GM19023 (cell line): Measurements from ENCODE around the gene ZNF705A.
"Not testable (repeated sequence)": the region's sequence is repeated elsewhere in the genome, so short reads cannot be mapped to it uniquely, and the experiment has no call there.

Source experiments
- ATAC-seq: cut with Tn5 transposase; IDR thresholded peaks from one replicate; pipeline ENCODE4 v1.9.1; 2021; ENCODE audit warnings: mild to moderate bottlenecking, moderate library complexity; ENCODE audit not compliant: unreplicated experiment

Gene ZNF705A

GRCh38 chr12:8156845-8157244 lies at the start of gene ZNF705A:
TSS of gene ZNF705A (plus strand) at chr12:8157015. CDS start at chr12:8172626, 15,611 bp downstream.
- no peak for ATAC-seq

- no peak for ATAC-seq
These were observed 47.9 kb upstream of the ZNF705A start for GRCh38 chr12:8108808-8109398.

- ATAC-seq = not testable (repeated sequence)
These were observed 43.7 kb upstream of the ZNF705A start for GRCh38 chr12:8113117-8113516.

- no peak for ATAC-seq
These were observed 36.6 kb upstream of the ZNF705A start for GRCh38 chr12:8120072-8120713.

- no peak for ATAC-seq
These were observed 33.5 kb upstream of the ZNF705A start, which contains the start of gene CLEC4A for GRCh38 chr12:8123124-8123912. TSS of gene CLEC4A (plus strand) at chr12:8123617. CDS start at chr12:8123879, 262 bp downstream.

- ATAC-seq = no peak
These were observed 29.7 kb upstream of the ZNF705A start for GRCh38 chr12:8127138-8127537.

GRCh38 chr12:8133636-8134397 lies 23.0 kb upstream of the ZNF705A start:
- not testable (repeated sequence) for ATAC-seq

GRCh38 chr12:8134398-8134930 lies 22.4 kb upstream of the ZNF705A start:
- not testable (repeated sequence) for ATAC-seq

GRCh38 chr12:8141647-8142046 lies 15.2 kb upstream of the ZNF705A start:
- not testable (repeated sequence) for ATAC-seq

- no peak for ATAC-seq
These were observed 13.6 kb upstream of the ZNF705A start for GRCh38 chr12:8143261-8143660.

GRCh38 chr12:8145754-8146441 lies 10.9 kb upstream of the ZNF705A start:
- ATAC-seq = no peak

GRCh38 chr12:8146442-8146771 lies 10.4 kb upstream of the ZNF705A start:
- no peak for ATAC-seq

GRCh38 chr12:8154526-8154925 lies 2.3 kb upstream of the ZNF705A start:
- no peak for ATAC-seq

- no peak for ATAC-seq
These were observed 399 bp upstream of the ZNF705A start for GRCh38 chr12:8156416-8156815.

- no peak for ATAC-seq
These were observed 826 bp downstream of the ZNF705A start for GRCh38 chr12:8157484-8158198.

GRCh38 chr12:8172911-8173310 lies 16.1 kb downstream of the ZNF705A start:
- ATAC-seq = not testable (repeated sequence)

- not testable (repeated sequence) for ATAC-seq
These were observed 23.3 kb downstream of the ZNF705A start for GRCh38 chr12:8179989-8180585.

GRCh38 chr12:8181271-8181670 lies 24.5 kb downstream of the ZNF705A start:
- not testable (repeated sequence) for ATAC-seq

- ATAC-seq = not testable (repeated sequence)
These were observed 26.1 kb downstream of the ZNF705A start for GRCh38 chr12:8182923-8183322.
